Left ventricle myocardium inferior (tissue), 1 donor: ENCODE data around the gene CELF3. TPM values are rescaled to one million over a fixed set of nuclear protein-coding genes. Genes with fewer than 3 reads are reported as not detected.

Source experiments
- DNase-seq: peaks from one replicate; pipeline ENCODE4 v3.0.0-alpha.2; 2020
- H3K27ac ChIP-seq: fragments of 200-600 bp; replicated peaks from 2 replicates; pipeline ENCODE4 v1.8.0; 2021
- H3K27me3 ChIP-seq: fragments of 200-600 bp; 2 replicates; pipeline ENCODE4 v1.8.0; 2021; ENCODE audit warnings: low read depth
- H3K36me3 ChIP-seq: fragments of 200-600 bp; 2 replicates; pipeline ENCODE4 v1.8.0; 2021
- H3K4me1 ChIP-seq: fragments of 200-600 bp; 2 replicates; pipeline ENCODE4 v1.8.0; 2021
- H3K4me3 ChIP-seq: fragments of 200-600 bp; 2 replicates; pipeline ENCODE4 v1.8.0; 2021; ENCODE audit warnings: mild to moderate bottlenecking, moderate library complexity
- H3K9me3 ChIP-seq: fragments of 200-600 bp; replicated peaks from 2 replicates; pipeline ENCODE4 v1.8.0; 2021
- intact Hi-C: fragments of 100-400 bp; cut with micrococcal nuclease; formaldehyde crosslinking; loops from one replicate; pipeline ENCODE4 v1.11.0; 2022
- total RNA-seq: library from RNA; stranded (reverse); fragmentation: NEBNext Ultra II Directional; extraction: Animal tissue kit (Norgen Biotek cat#: 25700); gene quantifications from one replicate; pipeline ENCODE4 v1.2.1, GENCODE V29; 2021
- TF ChIP-seq, protein P1 (sequence below): fragments of 200-600 bp; IDR thresholded peaks from 2 replicates; pipeline ENCODE4 v1.8.0; 2021; ENCODE audit warnings: antibody characterized with exemption, mild to moderate bottlenecking, borderline replicate concordance
- donor health status: DM: no; HTN: yes; CAD: no; lungs with severe emphysema.

Gene CELF3
- total RNA-seq, 1 donor from 2014 or later = not detected

DNA sequence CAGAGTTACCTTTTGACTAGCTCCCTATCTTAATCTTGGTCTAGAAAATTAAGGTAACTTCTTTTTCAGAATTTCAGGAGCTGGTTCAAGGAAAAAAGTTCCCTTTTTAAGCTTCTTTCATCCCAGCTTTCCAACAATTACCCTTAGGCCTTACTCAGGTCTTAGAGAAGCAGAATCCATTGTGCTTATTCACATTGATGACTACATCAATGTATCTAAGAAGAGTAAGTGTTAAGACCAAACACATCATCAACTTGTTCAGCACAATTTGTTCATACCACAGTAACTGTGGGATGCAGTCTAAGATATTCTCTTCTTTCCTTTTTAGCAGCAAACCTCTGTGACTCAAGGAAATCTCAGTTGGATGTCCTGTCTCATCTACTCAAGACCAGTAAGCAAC is 42.6 kb upstream of the CELF3 start:
- no peak overlapping the region for H3K27ac ChIP-seq
- intact Hi-C loops = no loop called here
- DNase-seq = no peak
- no peaks in the 10 kb centered on the region for H3K27me3 ChIP-seq
- TF ChIP-seq, protein P1, sequence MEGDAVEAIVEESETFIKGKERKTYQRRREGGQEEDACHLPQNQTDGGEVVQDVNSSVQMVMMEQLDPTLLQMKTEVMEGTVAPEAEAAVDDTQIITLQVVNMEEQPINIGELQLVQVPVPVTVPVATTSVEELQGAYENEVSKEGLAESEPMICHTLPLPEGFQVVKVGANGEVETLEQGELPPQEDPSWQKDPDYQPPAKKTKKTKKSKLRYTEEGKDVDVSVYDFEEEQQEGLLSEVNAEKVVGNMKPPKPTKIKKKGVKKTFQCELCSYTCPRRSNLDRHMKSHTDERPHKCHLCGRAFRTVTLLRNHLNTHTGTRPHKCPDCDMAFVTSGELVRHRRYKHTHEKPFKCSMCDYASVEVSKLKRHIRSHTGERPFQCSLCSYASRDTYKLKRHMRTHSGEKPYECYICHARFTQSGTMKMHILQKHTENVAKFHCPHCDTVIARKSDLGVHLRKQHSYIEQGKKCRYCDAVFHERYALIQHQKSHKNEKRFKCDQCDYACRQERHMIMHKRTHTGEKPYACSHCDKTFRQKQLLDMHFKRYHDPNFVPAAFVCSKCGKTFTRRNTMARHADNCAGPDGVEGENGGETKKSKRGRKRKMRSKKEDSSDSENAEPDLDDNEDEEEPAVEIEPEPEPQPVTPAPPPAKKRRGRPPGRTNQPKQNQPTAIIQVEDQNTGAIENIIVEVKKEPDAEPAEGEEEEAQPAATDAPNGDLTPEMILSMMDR = no peak
- H3K4me3 ChIP-seq = no peak overlapping the region
- H3K36me3 ChIP-seq = peaks cover 44% of the 10 kb centered on the region
- H3K9me3 ChIP-seq = no peaks in the 10 kb centered on the region
- peaks cover 21% of the 10 kb centered on the region for H3K4me1 ChIP-seq

DNA sequence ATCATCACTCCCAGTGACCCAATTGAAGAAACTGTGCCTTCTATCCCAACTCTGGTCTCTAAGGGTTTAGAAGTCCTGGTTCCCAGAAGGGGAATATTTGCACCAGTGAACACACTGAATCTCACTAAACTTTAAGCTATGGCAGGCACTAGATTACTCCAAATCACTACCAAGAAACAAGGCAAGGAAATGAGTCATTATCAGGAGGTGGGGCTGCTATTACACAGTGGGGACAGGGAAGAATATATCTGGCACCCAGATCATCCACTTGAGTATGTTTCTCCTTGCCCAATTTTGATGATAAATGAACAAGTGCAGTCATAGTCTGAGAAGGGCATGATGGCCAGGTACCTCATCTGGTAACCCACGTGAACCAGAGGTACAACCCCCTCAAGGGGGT is 39.7 kb upstream of the CELF3 start:
- TF ChIP-seq, protein P1 = no peak
- Histone ChIP-seq H3K27ac (no peak overlapping the region), H3K27me3 (no peaks in the 10 kb centered on the region), H3K4me1 (no peaks in the 10 kb centered on the region), H3K9me3 (no peaks in the 10 kb centered on the region), H3K4me3 (no peak overlapping the region), H3K36me3 (peaks cover 34% of the 10 kb centered on the region)
- no peak for DNase-seq
- intact Hi-C loops = no loop called here

DNA sequence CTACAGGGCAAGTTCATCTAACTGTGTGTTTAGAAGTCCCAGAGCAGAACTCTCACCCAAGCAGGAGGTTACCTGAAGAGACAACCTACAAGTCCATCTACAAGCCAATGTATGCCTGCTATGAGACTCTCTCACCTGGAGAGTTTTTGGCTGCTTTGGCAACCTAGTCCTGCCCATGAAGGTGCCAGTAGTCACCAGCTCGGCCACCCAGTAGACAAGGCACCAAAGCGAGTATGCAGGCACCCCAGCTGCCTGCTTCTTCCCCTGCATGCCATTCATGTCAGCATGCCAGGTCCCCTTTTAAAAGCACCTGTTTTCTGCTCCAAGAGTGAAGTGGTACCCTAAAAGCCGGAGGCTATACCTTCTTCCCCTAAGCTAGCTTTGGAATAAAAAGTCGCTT is 24.9 kb upstream of the CELF3 start:
- no peak overlapping the region for H3K27ac ChIP-seq
- no peak for DNase-seq
- no peaks in the 10 kb centered on the region for H3K4me1 ChIP-seq
- no peak overlapping the region for H3K4me3 ChIP-seq
- intact Hi-C loops = no loop called here
- no peaks in the 10 kb centered on the region for H3K27me3 ChIP-seq
- H3K36me3 ChIP-seq = no peaks in the 10 kb centered on the region
- H3K9me3 ChIP-seq = peaks cover 13% of the 10 kb centered on the region
- TF ChIP-seq, protein P1 = no peak

DNA sequence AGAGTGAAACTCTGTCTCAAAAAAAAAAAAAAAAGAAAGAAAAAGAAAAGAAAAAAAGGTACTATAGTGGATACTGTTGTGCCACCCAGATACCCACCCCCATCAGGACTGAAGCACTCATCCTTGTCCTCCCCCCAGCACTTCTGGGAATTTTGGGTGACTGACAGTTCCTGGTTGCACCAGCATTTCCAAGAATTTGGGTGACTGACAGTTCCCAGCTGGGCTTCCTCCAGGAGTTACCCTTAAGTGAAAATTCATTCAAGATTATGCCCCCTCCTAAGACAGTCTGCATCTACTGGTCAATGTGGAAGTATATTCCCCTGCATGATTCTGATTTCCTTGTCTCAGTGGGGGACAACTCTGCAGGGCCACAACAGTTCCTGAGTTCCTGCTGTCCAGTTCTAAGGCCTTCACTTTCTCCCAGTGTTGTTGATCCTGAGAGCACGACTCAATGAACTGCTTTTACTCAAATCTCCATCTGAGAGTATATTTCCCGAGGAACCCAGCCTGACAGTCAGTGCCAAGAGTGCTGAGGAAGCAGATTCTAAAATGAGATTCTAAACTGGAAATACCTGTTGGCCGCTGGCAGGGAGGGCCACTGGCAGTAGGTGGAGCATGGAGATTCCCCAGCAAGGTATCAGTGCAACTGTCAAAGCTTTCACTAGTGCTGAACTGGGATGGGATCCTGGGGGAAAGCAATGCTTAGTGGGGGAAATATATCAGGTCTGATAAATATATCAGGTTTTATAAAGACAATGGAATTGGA is 23.2 kb upstream of the CELF3 start:
- Histone ChIP-seq H3K4me1 (peaks cover 2% of the 10 kb centered on the region), H3K36me3 (no peaks in the 10 kb centered on the region), H3K27ac (no peak overlapping the region), H3K9me3 (peaks cover 13% of the 10 kb centered on the region), H3K4me3 (no peak overlapping the region), H3K27me3 (no peaks in the 10 kb centered on the region)
- DNase-seq = no peak
- TF ChIP-seq, protein P1 = no peak
- intact Hi-C loops = loop anchor here (10.0 kb wide), 1 partner anchor 205 kb away; no protein-coding TSS in a partner anchor

DNA sequence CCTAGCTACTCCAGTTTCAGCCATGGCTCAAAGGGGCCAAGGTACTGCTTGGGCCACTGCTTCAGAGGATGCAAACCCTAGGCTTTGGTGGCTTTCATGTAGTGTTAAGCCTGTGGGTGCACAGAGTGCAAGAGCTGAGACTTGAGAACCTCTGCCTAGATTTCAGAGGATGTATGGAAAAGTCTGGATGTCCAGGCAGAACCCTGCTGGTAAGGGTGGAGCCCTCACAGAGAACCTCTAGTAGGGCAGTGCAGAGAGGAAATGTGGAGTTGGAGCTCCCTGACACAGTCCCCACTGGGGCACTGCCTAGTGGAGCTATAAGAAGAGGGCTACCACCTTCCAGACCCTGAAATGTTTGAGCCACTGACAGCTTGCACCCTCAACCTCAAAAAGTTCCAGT is 20.9 kb upstream of the CELF3 start:
- DNase-seq = no peak
- Histone ChIP-seq H3K27ac (no peak overlapping the region), H3K4me3 (no peak overlapping the region), H3K36me3 (no peaks in the 10 kb centered on the region), H3K27me3 (no peaks in the 10 kb centered on the region), H3K4me1 (peaks cover 3% of the 10 kb centered on the region), H3K9me3 (peaks cover 13% of the 10 kb centered on the region)
- TF ChIP-seq, protein P1 = no peak
- intact Hi-C loops = loop anchor here (10.0 kb wide), 1 partner anchor 203 kb away; no protein-coding TSS in a partner anchor
